Endothelial cell of umbilical vein (primary cell): ENCODE measurements around the gene PLCD3. TPM values are rescaled to one million over a fixed set of nuclear protein-coding genes. Genes with fewer than 3 reads are reported as not detected.
A peak's percentile ranks its signal among the peaks of the same experiment; 100 is the strongest.

Experiments
- BruUV-seq: library from RNA; stranded (reverse); fragments of 400-500 nt; replicated peaks from 2 replicates; lab custom pipeline; 2021; lab: Mats Ljungman, UMichigan
- CTCF ChIA-PET: fragments of 300-600, 350-600 bp; sonication (Branson Sonifier 250); formaldehyde crosslinking; loops from one replicate; lab custom pipeline; 2021; ENCODE audit warnings: antibody characterized with exemption, inconsistent platforms; lab: Charles Lee
- POLR2A ChIA-PET: fragments of 300-600, 350-600 bp; sonication (Branson Sonifier 250); formaldehyde crosslinking; loops from one replicate; lab custom pipeline; 2021; ENCODE audit warnings: antibody characterized with exemption, inconsistent platforms; lab: Charles Lee
- DNase-seq: peaks from one replicate; pipeline ENCODE4 v3.0.0-alpha.2; 2011; ENCODE audit warnings: low read depth, low spot score
- FAIRE-seq: peaks from 2 replicates; lab custom pipeline; 2011; peaks lifted over from hg19 to GRCh38; lab: Jason Lieb, UNC
- H2AFZ ChIP-seq: 2 replicates; pipeline ENCODE4 v1.6.0; 2012; ENCODE audit warnings: low read depth, low read length, control low read depth, inconsistent platforms
- H3K27ac ChIP-seq: 2 replicates; pipeline ENCODE4 v1.5.1; 2011; ENCODE audit warnings: low read depth, mild to moderate bottlenecking, control low read depth, low read length, moderate library complexity; ENCODE audit not compliant: insufficient read depth
- H3K27me3 ChIP-seq, 2 experiments: 2 replicates each; pipeline versions ENCODE4 v1.6.0 to v1.6.1; 2011; ENCODE audit warnings: low read length in 2 of 2, mixed read lengths in 1 of 2; ENCODE audit not compliant: control insufficient read depth in 2 of 2, insufficient read depth in 2 of 2
- H3K36me3 ChIP-seq, 2 experiments: 2 replicates in 1 of 2; 3 replicates in 1 of 2; pipeline ENCODE4 v1.5.1; 2011; ENCODE audit warnings: low read length in 2 of 2, mild to moderate bottlenecking in 1 of 2, moderate library complexity in 1 of 2; ENCODE audit not compliant: control insufficient read depth in 2 of 2, insufficient read depth in 2 of 2; ENCODE audit errors: extremely low read depth in 1 of 2
- H3K4me1 ChIP-seq: 3 replicates; pipeline ENCODE4 v1.5.1; 2011; ENCODE audit warnings: mild to moderate bottlenecking, low read length; ENCODE audit not compliant: control insufficient read depth, insufficient read depth; ENCODE audit errors: extremely low read depth
- H3K4me2 ChIP-seq: 2 replicates; pipeline ENCODE4 v1.6.1; 2011; ENCODE audit warnings: low read length, control low read depth, mixed read lengths; ENCODE audit not compliant: insufficient read depth
- H3K4me3 ChIP-seq, 3 experiments: fragments of 200-600 bp in 1 of 3; sonication (generic), shearing (Covaris generic) in 1 of 3; replicated peaks in 1 of 3; 2 replicates each; pipeline ENCODE4 v1.5.1; 2011 to 2016; ENCODE audit warnings: control low read depth in 3 of 3, low read length in 3 of 3, mild to moderate bottlenecking in 2 of 3, inconsistent platforms in 1 of 3, low read depth in 1 of 3, moderate library complexity in 1 of 3; ENCODE audit not compliant: insufficient read depth in 1 of 3
- H3K79me2 ChIP-seq: 2 replicates; pipeline ENCODE4 v1.6.0; 2012; ENCODE audit warnings: low read length, inconsistent platforms; ENCODE audit not compliant: control insufficient read depth, insufficient read depth
- H3K9ac ChIP-seq: replicated peaks from 2 replicates; pipeline ENCODE3; 2011; ENCODE audit warnings: low read length, control low read depth; ENCODE audit not compliant: insufficient read depth; ENCODE audit errors: extremely low read depth
- H3K9me1 ChIP-seq: replicated peaks from 3 replicates; pipeline ENCODE4 v1.6.0; 2011; ENCODE audit warnings: mild to moderate bottlenecking, low read length; ENCODE audit not compliant: control insufficient read depth, insufficient read depth; ENCODE audit errors: extremely low read depth
- H3K9me3 ChIP-seq: replicated peaks from 2 replicates; pipeline ENCODE4 v1.5.1; 2012; ENCODE audit warnings: low read length, inconsistent platforms; ENCODE audit not compliant: control insufficient read depth, insufficient read depth
- H4K20me1 ChIP-seq: replicated peaks from 2 replicates; pipeline ENCODE3; 2011; ENCODE audit warnings: mild to moderate bottlenecking, low read length; ENCODE audit not compliant: control insufficient read depth, insufficient read depth; ENCODE audit errors: extremely low read depth
- FOS ChIP-seq: IDR thresholded peaks from 2 replicates; pipeline ENCODE4 v1.6.1; 2011; ENCODE audit warnings: mild to moderate bottlenecking, low read length, moderate library complexity, borderline replicate concordance; ENCODE audit not compliant: insufficient read depth
- JUN ChIP-seq: IDR thresholded peaks from 2 replicates; pipeline ENCODE4 v1.6.1; 2011; ENCODE audit warnings: borderline replicate concordance, low read depth; ENCODE audit not compliant: insufficient read length, insufficient read depth
- POLR2A ChIP-seq: IDR thresholded peaks from 2 replicates; pipeline ENCODE4 v1.6.1; 2012; ENCODE audit warnings: low read depth, mild to moderate bottlenecking, control low read depth, low read length
- dilution Hi-C: fragments of 300-500 bp; cut with MboI; formaldehyde crosslinking; loops from one replicate; pipeline ENCODE4 v1.15.0; 2019; ENCODE audit warnings: low sequenced_read_pairs; ENCODE audit not compliant: extremely low pct_ligation_motif_present
- intact Hi-C: fragments of 100-400 bp; cut with micrococcal nuclease; formaldehyde crosslinking; loops from one replicate; pipeline ENCODE4 v1.10.0; 2022
- polyA plus RNA-seq, 4 experiments: library from polyadenylated mRNA; depleted of rRNA in 3 of 4; stranded (reverse) in 3 of 4; unstranded in 1 of 4; fragments of >200 nt; gene quantifications; 2 replicates each; pipeline versions ENCODE4 v1.2.1 to v1.2.3, GENCODE V29; 2011 to 2012; ENCODE audit warnings: missing spikeins in 1 of 4
- total RNA-seq: library from RNA; stranded (reverse); gene quantifications from 2 replicates; pipeline ENCODE4 v1.2.3, GENCODE V29; 2021

Gene PLCD3
- total and polyA plus RNA-seq, 2 donors (not counting 3 experiments of a cell fraction or from before 2014, with no cell fraction given), result 30.4 to 43.1 TPM

DNA sequence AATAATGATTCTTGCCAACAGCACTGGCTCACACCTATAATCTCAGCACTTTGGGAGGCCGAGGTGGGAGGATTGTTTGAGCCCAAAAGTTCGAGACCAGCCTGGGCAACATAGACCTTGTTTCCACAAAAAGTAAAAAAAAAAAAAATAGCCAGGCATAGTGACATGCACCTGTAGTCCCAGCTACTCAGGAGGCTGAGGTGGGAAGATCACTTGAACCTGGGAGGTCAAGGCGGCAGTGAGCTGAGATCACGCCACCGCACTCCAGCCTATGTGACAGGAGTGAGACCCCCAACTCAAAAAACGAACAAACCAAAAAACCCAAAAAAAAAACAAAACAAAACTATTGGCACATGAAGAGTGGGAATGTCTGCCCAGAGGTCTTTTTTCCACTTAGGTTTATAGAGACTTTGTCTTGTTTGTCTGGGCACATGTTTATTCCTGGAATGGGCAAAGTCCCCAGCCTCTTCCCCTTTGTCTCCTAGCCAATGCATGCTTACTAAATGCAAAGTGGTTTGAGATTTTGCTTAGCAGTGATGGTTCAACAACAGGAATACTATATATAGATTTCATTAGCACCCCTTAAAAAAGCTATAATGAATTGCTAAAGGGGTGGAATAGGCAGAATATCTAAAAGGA, 45.3 kb downstream of the PLCD3 start:
- BruUV-seq, result no TSS peak
- Histone ChIP-seq H3K9me1 (no peaks in the 10 kb centered on the region), H3K9me3 (no peaks in the 10 kb centered on the region), H3K4me2 (no peak overlapping the region), H4K20me1 (no peaks in the 10 kb centered on the region), H2AFZ (no peak overlapping the region), H3K27me3 (no peaks in the 10 kb centered on the region), H3K79me2 (no peaks in the 10 kb centered on the region), H3K27ac (no peak overlapping the region), H3K4me3 (no peak overlapping the region), H3K9ac (no peak overlapping the region), H3K4me1 (peaks cover 4% of the 10 kb centered on the region), H3K36me3 (peaks cover 18 to 39% of the 10 kb centered on the region in 2 experiments)
- CTCF ChIA-PET, result interaction anchor here (1.9 kb wide), 1 partner anchor 12 kb away, joined by 4 read pairs; no protein-coding TSS in a partner anchor
- intact Hi-C loops, result no loop called here
- dilution Hi-C loops, result no loop called here
- POLR2A ChIA-PET, result no interaction called here
- DNase-seq (no peak), FAIRE-seq (peak; percentile 28)
- TF ChIP-seq POLR2A (no peak), FOS (no peak), JUN (no peak)

DNA sequence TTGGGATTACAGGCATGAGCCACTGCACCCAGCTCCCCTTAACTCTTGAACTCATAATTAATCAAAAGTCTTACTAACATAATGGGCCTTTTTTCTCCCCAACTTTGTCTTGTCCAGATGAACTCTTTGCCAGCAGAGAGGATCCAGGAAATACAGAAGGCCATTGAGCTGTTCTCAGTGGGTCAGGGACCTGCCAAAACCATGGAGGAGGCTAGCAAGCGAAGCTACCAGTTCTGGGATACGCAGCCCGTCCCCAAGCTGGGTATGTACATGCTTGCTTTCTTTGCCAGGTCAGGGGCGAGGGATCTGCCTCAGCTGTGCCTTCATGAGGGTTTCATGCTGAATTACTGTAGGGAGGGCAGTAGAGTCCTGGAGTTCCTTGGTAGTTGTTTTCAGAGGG, 45.9 kb downstream of the PLCD3 start:
- peaks cover 3% of the 10 kb centered on the region for H3K79me2 ChIP-seq
- no peak overlapping the region for H3K4me2 ChIP-seq
- TF ChIP-seq POLR2A, result no peak
- no peak overlapping the region for H3K4me3 ChIP-seq
- no peaks in the 10 kb centered on the region for H3K4me1 ChIP-seq
- peaks cover 22 to 44% of the 10 kb centered on the region in 2 experiments for H3K36me3 ChIP-seq
- dilution Hi-C loops (no loop called here), intact Hi-C loops (no loop called here)
- no peaks in the 10 kb centered on the region for H4K20me1 ChIP-seq
- ChIA-PET POLR2A (no interaction called here), CTCF (interaction anchor here (0.7 to 1.9 kb wide), 3 partner anchors 10 to 19 kb away, joined by 3 to 4 read pairs (median 4); no protein-coding TSS in a partner anchor)
- H3K9ac ChIP-seq, result no peak overlapping the region
- no peaks in the 10 kb centered on the region for H3K9me3 ChIP-seq
- FAIRE-seq (no peak), DNase-seq (no peak)
- H3K27me3 ChIP-seq, result no peaks in the 10 kb centered on the region
- no peak overlapping the region for H3K27ac ChIP-seq
- H3K9me1 ChIP-seq, result no peaks in the 10 kb centered on the region
- H2AFZ ChIP-seq, result no peak overlapping the region
- BruUV-seq, result no TSS peak
